ENCODE measurements around the gene PID1. TPM values are rescaled to one million over a fixed set of nuclear protein-coding genes. Genes with fewer than 3 reads are reported as not detected.

The PID1 gene
- total RNA-seq, 1 donor from 2014 or later, result 10.7 TPM

DNA sequence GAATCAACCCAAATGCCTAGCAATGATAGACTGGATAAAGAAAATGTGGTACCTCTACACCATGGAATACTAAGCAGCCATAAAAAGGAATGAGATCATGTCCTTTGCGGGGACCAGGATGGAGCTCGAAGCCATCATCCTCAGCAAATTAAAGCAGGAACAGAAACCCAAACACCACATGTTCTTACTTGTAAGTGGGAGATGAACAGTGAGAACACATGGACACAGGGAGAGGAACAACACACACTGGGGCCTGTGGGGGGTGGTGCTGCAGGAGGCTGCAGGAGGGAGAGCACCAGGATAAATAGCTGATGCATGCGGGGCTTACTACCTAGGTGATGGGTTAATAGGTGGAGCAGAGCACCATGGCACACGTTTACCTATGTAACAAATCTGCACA is 8.4 kb upstream of the PID1 start:
- no peak overlapping the region for H2AFZ ChIP-seq (ENCODE audit: low read depth, low read length)
- TF ChIP-seq EZH2 (IDR thresholded peaks at IDR 0.05; ENCODE audit: insufficient read depth, low read length), result no peak
- TF ChIP-seq, protein P1, sequence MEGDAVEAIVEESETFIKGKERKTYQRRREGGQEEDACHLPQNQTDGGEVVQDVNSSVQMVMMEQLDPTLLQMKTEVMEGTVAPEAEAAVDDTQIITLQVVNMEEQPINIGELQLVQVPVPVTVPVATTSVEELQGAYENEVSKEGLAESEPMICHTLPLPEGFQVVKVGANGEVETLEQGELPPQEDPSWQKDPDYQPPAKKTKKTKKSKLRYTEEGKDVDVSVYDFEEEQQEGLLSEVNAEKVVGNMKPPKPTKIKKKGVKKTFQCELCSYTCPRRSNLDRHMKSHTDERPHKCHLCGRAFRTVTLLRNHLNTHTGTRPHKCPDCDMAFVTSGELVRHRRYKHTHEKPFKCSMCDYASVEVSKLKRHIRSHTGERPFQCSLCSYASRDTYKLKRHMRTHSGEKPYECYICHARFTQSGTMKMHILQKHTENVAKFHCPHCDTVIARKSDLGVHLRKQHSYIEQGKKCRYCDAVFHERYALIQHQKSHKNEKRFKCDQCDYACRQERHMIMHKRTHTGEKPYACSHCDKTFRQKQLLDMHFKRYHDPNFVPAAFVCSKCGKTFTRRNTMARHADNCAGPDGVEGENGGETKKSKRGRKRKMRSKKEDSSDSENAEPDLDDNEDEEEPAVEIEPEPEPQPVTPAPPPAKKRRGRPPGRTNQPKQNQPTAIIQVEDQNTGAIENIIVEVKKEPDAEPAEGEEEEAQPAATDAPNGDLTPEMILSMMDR (IDR thresholded peaks at IDR 0.05; ENCODE audit: insufficient read depth, low read depth, low read length), result no peak
- no peaks in the 10 kb centered on the region for H4K20me1 ChIP-seq (ENCODE audit: insufficient read depth, low read length)
- H3K36me3 ChIP-seq (ENCODE audit: insufficient read depth, low read length), result no peaks in the 10 kb centered on the region
- Mint-ChIP-seq H3K9me3 (ENCODE audit: unreplicated experiment) (no peaks in the 10 kb centered on the region), H3K27ac (ENCODE audit: unreplicated experiment) (no peak overlapping the region), H3K27me3 (ENCODE audit: low read depth, unreplicated experiment) (peaks cover 6% of the 10 kb centered on the region), H3K36me3 (ENCODE audit: low read depth, unreplicated experiment) (no peaks in the 10 kb centered on the region), H3K4me3 (ENCODE audit: unreplicated experiment) (no peak overlapping the region), H3K4me1 (ENCODE audit: low read depth, unreplicated experiment) (peaks cover 6% of the 10 kb centered on the region)
- H3K27me3 ChIP-seq (ENCODE audit: insufficient read depth, low read length), result no peaks in the 10 kb centered on the region
- H3K4me1 ChIP-seq (ENCODE audit: insufficient read depth, low read length), result no peaks in the 10 kb centered on the region
- DNase-seq (ENCODE audit: low read depth) (no peak), FAIRE-seq (no peak)
- no peaks in the 10 kb centered on the region for H3K79me2 ChIP-seq (ENCODE audit: insufficient read depth, low read length)
- no peak overlapping the region for H3K4me3 ChIP-seq (ENCODE audit: insufficient read depth, low read depth, low read length)
- no peak overlapping the region for H3K9ac ChIP-seq (ENCODE audit: low read length)
- H3K9me3 ChIP-seq (ENCODE audit: insufficient read depth, low read depth, low read length), result no peaks in the 10 kb centered on the region
- no peak overlapping the region for H3K4me2 ChIP-seq (ENCODE audit: low read length)
- H3K27ac ChIP-seq (ENCODE audit: low read depth, low read length), result no peak overlapping the region

DNA sequence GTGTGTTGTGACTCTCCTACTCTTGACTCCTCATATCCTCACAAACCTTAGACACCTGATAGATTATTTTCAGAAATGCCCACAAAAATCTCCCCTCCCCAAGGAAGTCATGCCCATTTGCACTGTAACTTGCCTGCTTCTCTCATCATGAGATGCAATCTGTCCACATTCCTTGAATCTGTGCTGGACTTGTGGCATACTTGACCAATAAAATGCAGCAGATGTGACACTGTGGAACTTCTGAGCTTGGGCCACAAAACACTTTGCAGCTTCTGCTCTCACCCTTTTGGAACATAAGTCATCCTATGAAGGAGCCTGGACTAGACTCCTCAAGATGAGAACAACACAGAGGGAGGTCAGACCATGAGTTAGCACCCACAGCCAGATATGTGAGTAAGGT is 4.4 kb upstream of the PID1 start:
- no peak overlapping the region for H3K9ac ChIP-seq (ENCODE audit: low read length)
- no peaks in the 10 kb centered on the region for H3K36me3 ChIP-seq (ENCODE audit: insufficient read depth, low read length)
- H3K79me2 ChIP-seq (ENCODE audit: insufficient read depth, low read length), result no peaks in the 10 kb centered on the region
- FAIRE-seq (no peak), DNase-seq (ENCODE audit: low read depth) (no peak)
- H3K27ac ChIP-seq (ENCODE audit: low read depth, low read length), result no peak overlapping the region
- no peaks in the 10 kb centered on the region for H3K36me3 Mint-ChIP-seq (ENCODE audit: low read depth, unreplicated experiment)
- peaks cover 10% of the 10 kb centered on the region for H3K27me3 Mint-ChIP-seq (ENCODE audit: low read depth, unreplicated experiment)
- H3K4me3 ChIP-seq (ENCODE audit: insufficient read depth, low read depth, low read length), result no peak overlapping the region
- no peaks in the 10 kb centered on the region for H3K4me1 ChIP-seq (ENCODE audit: insufficient read depth, low read length)
- H3K27ac Mint-ChIP-seq (ENCODE audit: unreplicated experiment), result no peak overlapping the region
- H3K4me3 Mint-ChIP-seq (ENCODE audit: unreplicated experiment), result no peak overlapping the region
- TF ChIP-seq EZH2 (IDR thresholded peaks at IDR 0.05; ENCODE audit: insufficient read depth, low read length), result no peak
- TF ChIP-seq, protein P1 (IDR thresholded peaks at IDR 0.05; ENCODE audit: insufficient read depth, low read depth, low read length), result no peak
- no peak overlapping the region for H3K4me2 ChIP-seq (ENCODE audit: low read length)
- no peaks in the 10 kb centered on the region for H4K20me1 ChIP-seq (ENCODE audit: insufficient read depth, low read length)
- H3K9me3 ChIP-seq (ENCODE audit: insufficient read depth, low read depth, low read length), result no peaks in the 10 kb centered on the region
- H2AFZ ChIP-seq (ENCODE audit: low read depth, low read length), result no peak overlapping the region
- no peaks in the 10 kb centered on the region for H3K27me3 ChIP-seq (ENCODE audit: insufficient read depth, low read length)
- H3K9me3 Mint-ChIP-seq (ENCODE audit: unreplicated experiment), result no peaks in the 10 kb centered on the region
- H3K4me1 Mint-ChIP-seq (ENCODE audit: low read depth, unreplicated experiment), result peaks cover 9% of the 10 kb centered on the region

DNA sequence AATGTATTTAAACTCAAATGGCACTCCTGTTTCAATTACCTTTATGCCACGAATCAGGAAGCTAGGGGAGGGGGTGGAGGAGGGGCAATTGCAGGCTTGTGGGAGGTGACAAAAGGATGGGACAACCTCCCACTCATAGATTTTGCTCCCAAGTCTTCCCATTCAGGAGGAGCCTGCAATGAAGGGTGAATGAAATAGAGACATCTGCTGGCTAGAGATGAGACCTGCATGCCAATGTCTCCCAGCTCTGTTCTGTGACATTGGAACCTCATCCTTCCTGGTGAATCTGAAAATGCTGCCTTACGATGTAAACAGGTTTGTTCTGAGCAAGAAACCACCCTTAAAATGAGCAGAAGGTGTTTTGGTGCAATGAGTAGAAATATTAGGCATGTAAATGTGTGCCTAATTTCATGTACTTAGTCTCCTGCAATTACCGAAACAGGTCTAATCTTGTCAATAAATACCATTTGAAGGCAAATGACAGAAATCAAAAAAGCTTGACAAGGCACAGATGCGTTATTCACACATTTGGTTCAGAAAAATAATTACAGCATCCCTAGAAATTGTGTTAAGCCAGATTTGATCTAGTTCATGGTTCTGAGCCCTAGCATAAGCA is 2.7 kb upstream of the PID1 start:
- DNase-seq (ENCODE audit: low read depth) (peak; percentile 74), FAIRE-seq (peak; percentile 45)
- H3K27me3 ChIP-seq (ENCODE audit: insufficient read depth, low read length), result peaks cover 6% of the 10 kb centered on the region
- H3K4me1 ChIP-seq (ENCODE audit: insufficient read depth, low read length), result peaks cover 8% of the 10 kb centered on the region
- Mint-ChIP-seq H3K36me3 (ENCODE audit: low read depth, unreplicated experiment) (no peaks in the 10 kb centered on the region), H3K9me3 (ENCODE audit: unreplicated experiment) (no peaks in the 10 kb centered on the region), H3K4me1 (ENCODE audit: low read depth, unreplicated experiment) (peaks cover 17% of the 10 kb centered on the region), H3K4me3 (ENCODE audit: unreplicated experiment) (peak overlapping the region; percentile 15), H3K27ac (ENCODE audit: unreplicated experiment) (no peak overlapping the region), H3K27me3 (ENCODE audit: low read depth, unreplicated experiment) (peaks cover 10% of the 10 kb centered on the region)
- no peaks in the 10 kb centered on the region for H3K79me2 ChIP-seq (ENCODE audit: insufficient read depth, low read length)
- no peak overlapping the region for H3K27ac ChIP-seq (ENCODE audit: low read depth, low read length)
- peaks cover 4% of the 10 kb centered on the region for H4K20me1 ChIP-seq (ENCODE audit: insufficient read depth, low read length)
- H3K9me3 ChIP-seq (ENCODE audit: insufficient read depth, low read depth, low read length), result no peaks in the 10 kb centered on the region
- TF ChIP-seq, protein P1 (IDR thresholded peaks at IDR 0.05; ENCODE audit: insufficient read depth, low read depth, low read length), result peak; percentile 84
- no peak for TF ChIP-seq EZH2 (IDR thresholded peaks at IDR 0.05; ENCODE audit: insufficient read depth, low read length)
- H3K9ac ChIP-seq (ENCODE audit: low read length), result peak overlapping the region; percentile 25
- H3K36me3 ChIP-seq (ENCODE audit: insufficient read depth, low read length), result no peaks in the 10 kb centered on the region
- peak overlapping the region; percentile 5 for H2AFZ ChIP-seq (ENCODE audit: low read depth, low read length)
- peak overlapping the region; percentile 84 for H3K4me2 ChIP-seq (ENCODE audit: low read length)
- peak overlapping the region; percentile 46 for H3K4me3 ChIP-seq (ENCODE audit: insufficient read depth, low read depth, low read length)
